ENCODE data around the gene ORAI1.
A peak's percentile ranks its signal among the peaks of the same experiment; 100 is the strongest.

The ORAI1 gene

DNA sequence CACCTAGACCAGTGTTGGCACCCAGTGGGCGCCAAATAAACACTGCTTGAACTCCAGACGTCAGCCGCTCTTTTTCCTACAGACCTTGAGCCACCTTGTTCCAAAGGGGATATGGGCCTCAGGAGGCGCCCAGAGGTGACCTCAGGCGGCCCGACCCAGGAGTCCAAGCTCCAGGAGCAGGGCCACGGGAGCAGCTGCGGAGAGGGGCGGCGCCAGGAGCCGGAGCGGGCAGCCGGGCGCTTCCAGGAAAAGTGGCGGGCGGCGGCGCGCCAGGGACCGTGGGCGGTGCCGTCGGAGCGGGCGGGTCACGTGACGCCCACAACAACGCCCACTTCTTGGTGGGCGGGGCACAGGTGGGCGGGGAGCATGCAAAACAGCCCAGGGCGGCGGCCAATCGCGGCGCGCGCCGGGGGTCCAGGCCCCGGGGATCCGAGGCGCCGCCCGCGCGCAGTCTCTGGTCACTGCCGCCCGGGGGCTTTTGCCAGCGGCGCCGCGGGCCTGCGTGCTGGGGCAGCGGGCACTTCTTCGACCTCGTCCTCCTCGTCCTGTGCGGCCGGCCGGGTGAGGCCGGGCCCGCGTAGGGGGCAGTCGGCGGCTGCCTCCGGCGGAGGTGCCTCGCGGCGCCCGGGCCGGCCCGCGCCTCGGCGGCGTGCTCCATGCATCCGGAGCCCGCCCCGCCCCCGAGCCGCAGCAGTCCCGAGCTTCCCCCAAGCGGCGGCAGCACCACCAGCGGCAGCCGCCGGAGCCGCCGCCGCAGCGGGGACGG, at the start of gene ORAI1:
TSS of gene ORAI1 (plus strand) at position 444 of the 766 bp plus-strand sequence.
- Histone ChIP-seq H3K27me3 (ENCODE audit: control insufficient read depth, insufficient read depth, low read length) (no peaks in the 10 kb centered on the region), H3K36me3 (ENCODE audit: control insufficient read depth, insufficient read depth, low read length) (no peaks in the 10 kb centered on the region), H3K9me3 (ENCODE audit: control insufficient read depth, low read length) (no peaks in the 10 kb centered on the region), H3K4me1 (ENCODE audit: control insufficient read depth, insufficient read depth, low read length) (peaks cover 27% of the 10 kb centered on the region), H3K9ac (ENCODE audit: low read length) (peak within 1 kb of the TSS; percentile 79), H3K4me3 (ENCODE audit: low read length) (peak within 1 kb of the TSS; percentile 60)

DNA sequence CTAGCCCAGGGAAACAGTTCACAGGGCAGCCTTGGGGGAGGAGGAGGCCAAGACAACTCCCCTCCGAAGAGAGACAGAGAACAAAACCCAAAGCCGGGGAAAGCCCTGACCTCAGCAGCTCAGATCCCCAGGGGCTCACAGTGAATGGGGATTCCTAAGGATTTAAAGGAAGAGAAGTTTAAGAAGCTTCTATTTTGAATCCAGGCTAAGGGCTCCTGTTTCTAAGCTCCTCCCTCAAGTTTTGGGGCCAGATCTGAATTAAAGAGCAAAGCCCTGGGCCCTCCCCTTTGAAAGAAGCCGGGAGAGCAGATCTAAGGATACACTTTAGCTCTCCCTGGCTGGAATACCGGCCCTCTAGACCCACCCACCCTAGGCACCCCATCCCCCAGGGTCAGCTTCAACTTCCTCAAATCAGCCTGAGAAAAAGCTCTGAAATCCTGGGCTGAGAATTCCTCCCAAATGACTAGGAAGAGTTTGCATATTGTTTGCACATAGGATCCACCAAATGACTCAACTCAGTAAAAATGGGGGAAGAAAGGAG, 49.4 kb upstream of the ORAI1 start:
- no peak overlapping the region for H3K9ac ChIP-seq (ENCODE audit: low read length)
- no peaks in the 10 kb centered on the region for H3K9me3 ChIP-seq (ENCODE audit: control insufficient read depth, low read length)

DNA sequence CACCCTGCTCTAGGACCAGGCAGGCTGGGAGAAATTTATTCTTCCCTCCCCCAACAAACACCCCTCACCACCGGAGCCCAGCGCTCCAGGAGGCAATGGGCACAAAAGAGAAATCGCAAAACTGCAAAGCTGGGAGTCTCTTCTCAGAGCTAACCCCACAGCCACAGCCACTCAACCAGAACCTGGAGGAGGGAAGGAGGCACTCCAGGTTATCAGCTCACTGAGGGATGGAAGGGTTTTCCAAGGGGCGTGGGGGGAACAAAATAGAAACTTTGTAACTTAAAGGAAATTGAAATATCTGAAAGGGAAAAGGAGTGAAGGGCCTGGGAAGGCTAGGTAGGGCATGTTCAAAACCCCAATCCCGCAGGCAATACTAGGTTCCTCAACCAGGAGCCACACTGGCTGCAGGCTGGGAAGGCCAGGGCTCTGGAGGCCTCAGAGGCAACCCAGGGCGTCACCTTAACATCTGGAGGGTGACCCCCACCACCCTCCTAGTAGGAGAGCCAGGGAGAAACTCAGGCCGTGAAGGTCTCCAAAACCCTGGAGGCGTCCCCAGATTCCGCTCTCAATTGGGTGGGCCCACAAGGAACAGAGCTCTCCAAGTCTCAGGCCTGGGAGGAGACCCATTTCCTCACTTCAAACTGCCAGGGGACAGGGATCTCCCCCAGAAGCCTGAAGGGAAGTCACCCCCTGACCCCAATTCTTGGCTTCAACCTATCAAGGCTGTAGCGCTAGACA, 48.7 kb upstream of the ORAI1 start:
- H3K4me3 ChIP-seq (ENCODE audit: low read length) = no peak overlapping the region
- H3K27me3 ChIP-seq (ENCODE audit: control insufficient read depth, insufficient read depth, low read length) = no peaks in the 10 kb centered on the region
- H3K4me1 ChIP-seq (ENCODE audit: control insufficient read depth, insufficient read depth, low read length) = peaks cover 32% of the 10 kb centered on the region
- no peaks in the 10 kb centered on the region for H3K9me3 ChIP-seq (ENCODE audit: control insufficient read depth, low read length)
- H3K36me3 ChIP-seq (ENCODE audit: control insufficient read depth, insufficient read depth, low read length) = no peaks in the 10 kb centered on the region
- H3K9ac ChIP-seq (ENCODE audit: low read length) = peak overlapping the region; percentile 73

More for the DNA sequence above, 49.4 kb upstream of the ORAI1 start:
- Histone ChIP-seq H3K4me1 (ENCODE audit: control insufficient read depth, insufficient read depth, low read length) (peaks cover 25% of the 10 kb centered on the region), H3K27me3 (ENCODE audit: control insufficient read depth, insufficient read depth, low read length) (no peaks in the 10 kb centered on the region), H3K4me3 (ENCODE audit: low read length) (no peak overlapping the region), H3K36me3 (ENCODE audit: control insufficient read depth, insufficient read depth, low read length) (no peaks in the 10 kb centered on the region)

DNA sequence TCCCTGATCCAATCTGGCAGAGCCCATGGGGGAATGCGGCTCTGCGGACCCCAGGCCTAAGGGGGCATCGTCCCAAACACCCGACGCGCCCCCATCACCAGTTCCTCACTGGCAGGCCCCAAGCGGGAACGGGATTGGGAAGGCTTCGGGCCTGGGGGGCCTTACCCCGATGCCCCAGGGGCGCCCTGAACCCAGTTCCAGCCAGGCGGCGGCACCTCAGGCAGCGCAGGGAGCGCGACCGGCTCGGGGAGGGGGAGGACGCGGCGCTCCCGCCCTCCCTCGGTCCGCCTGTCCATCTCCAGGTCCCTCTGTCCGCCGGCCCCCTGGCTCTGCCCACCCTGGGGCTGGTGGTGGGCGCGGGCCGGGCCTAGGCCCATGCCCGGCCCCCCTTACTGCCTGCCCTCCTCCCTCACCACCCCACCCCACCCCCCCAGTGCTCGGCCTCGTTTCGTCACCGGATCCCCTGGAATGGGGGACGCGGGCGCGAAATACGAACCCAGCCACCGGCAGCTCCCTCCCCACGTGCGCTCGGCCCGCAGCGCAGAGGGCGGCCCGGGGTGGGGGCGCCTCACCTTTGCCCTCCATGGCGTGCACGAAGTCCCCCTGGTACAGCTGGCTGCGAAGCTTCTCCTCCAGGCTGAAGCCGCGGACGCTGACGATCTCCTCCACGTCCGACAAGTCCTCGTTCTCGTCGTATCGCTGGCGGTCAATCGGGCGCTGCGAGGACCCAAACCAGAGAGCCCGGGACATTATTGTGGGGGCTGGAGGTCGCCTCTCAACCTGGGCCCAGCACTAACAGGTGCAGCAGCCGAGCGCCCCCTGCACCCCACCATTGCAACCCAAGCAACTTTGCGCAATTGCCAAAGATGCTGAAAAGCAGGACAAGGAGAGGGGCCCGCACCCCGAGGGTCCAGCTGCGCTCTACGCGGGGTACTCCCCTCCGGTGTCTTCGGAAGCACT, 47.8 kb upstream of the ORAI1 start:
- Histone ChIP-seq H3K9me3 (ENCODE audit: control insufficient read depth, low read length) (no peaks in the 10 kb centered on the region), H3K36me3 (ENCODE audit: control insufficient read depth, insufficient read depth, low read length) (no peaks in the 10 kb centered on the region), H3K9ac (ENCODE audit: low read length) (peak overlapping the region; percentile 73), H3K4me1 (ENCODE audit: control insufficient read depth, insufficient read depth, low read length) (peaks cover 35% of the 10 kb centered on the region), H3K4me3 (ENCODE audit: low read length) (peak overlapping the region; percentile 56), H3K27me3 (ENCODE audit: control insufficient read depth, insufficient read depth, low read length) (no peaks in the 10 kb centered on the region)

GRCh38 chr12:121579190-121579791, 47.0 kb upstream of the ORAI1 start:
- Histone ChIP-seq H3K9me3 (ENCODE audit: control insufficient read depth, low read length) (no peaks in the 10 kb centered on the region), H3K36me3 (ENCODE audit: control insufficient read depth, insufficient read depth, low read length) (no peaks in the 10 kb centered on the region), H3K9ac (ENCODE audit: low read length) (peak overlapping the region; percentile 73), H3K27me3 (ENCODE audit: control insufficient read depth, insufficient read depth, low read length) (no peaks in the 10 kb centered on the region), H3K4me1 (ENCODE audit: control insufficient read depth, insufficient read depth, low read length) (peaks cover 35% of the 10 kb centered on the region), H3K4me3 (ENCODE audit: low read length) (peak overlapping the region; percentile 56)

GRCh38 chr12:121579981-121580868, 46.1 kb upstream of the ORAI1 start:
- no peaks in the 10 kb centered on the region for H3K27me3 ChIP-seq (ENCODE audit: control insufficient read depth, insufficient read depth, low read length)
- H3K9me3 ChIP-seq (ENCODE audit: control insufficient read depth, low read length) = no peaks in the 10 kb centered on the region
- H3K4me1 ChIP-seq (ENCODE audit: control insufficient read depth, insufficient read depth, low read length) = peaks cover 35% of the 10 kb centered on the region
- H3K4me3 ChIP-seq (ENCODE audit: low read length) = peak overlapping the region; percentile 32
- H3K9ac ChIP-seq (ENCODE audit: low read length) = peak overlapping the region; percentile 73
- H3K36me3 ChIP-seq (ENCODE audit: control insufficient read depth, insufficient read depth, low read length) = no peaks in the 10 kb centered on the region

DNA sequence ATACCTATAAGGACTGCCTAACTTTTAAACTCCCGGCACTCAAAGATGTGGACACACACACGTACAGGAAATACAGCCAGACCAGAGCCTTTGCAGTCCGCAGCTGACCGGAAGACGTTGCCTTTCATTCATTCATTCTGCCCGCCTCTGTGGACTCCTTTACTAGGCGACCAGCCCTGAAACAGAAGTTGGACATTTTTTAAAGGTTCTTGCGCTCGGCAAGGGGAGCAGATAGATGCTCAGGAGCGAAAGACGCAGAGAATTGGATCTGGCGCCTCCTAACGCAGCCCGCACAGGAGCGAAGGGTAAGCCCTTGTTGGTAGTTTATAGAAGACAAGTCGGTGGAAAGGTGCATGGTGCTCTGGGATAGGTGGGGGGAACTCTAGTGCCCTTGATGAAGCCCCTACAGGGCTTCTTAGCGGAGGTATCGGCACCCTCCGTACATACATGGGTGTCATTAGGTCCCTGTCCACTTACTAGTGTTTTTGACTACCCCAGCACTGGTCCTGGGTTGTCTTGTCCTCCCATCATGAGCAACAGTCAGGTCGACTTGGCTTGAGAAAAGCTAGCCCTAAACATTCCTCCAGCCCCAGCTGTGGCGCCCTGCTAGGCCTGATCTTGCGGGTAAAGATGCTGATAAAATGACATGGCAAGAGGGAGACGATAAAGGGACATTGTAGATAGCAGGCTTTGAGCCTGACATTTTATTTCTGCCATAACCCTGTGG, 45.2 kb upstream of the ORAI1 start, which contains the start of gene KDM2B:
TSS of gene KDM2B (minus strand) at position 65 of the 727 bp plus-strand sequence. CDS start 112 bp downstream, outside the sequence.
- Histone ChIP-seq H3K27me3 (ENCODE audit: control insufficient read depth, insufficient read depth, low read length) (no peaks in the 10 kb centered on the region), H3K4me1 (ENCODE audit: control insufficient read depth, insufficient read depth, low read length) (peaks cover 35% of the 10 kb centered on the region), H3K4me3 (ENCODE audit: low read length) (peak within 1 kb of the TSS; percentile 32), H3K36me3 (ENCODE audit: control insufficient read depth, insufficient read depth, low read length) (no peaks in the 10 kb centered on the region), H3K9me3 (ENCODE audit: control insufficient read depth, low read length) (no peaks in the 10 kb centered on the region), H3K9ac (ENCODE audit: low read length) (peak within 1 kb of the TSS; percentile 73)

- no peaks in the 10 kb centered on the region for H3K9me3 ChIP-seq (ENCODE audit: control insufficient read depth, low read length)
- H3K4me3 ChIP-seq (ENCODE audit: low read length) = peak overlapping the region; percentile 32
These were observed 44.5 kb upstream of the ORAI1 start for GRCh38 chr12:121581686-121582429.

DNA sequence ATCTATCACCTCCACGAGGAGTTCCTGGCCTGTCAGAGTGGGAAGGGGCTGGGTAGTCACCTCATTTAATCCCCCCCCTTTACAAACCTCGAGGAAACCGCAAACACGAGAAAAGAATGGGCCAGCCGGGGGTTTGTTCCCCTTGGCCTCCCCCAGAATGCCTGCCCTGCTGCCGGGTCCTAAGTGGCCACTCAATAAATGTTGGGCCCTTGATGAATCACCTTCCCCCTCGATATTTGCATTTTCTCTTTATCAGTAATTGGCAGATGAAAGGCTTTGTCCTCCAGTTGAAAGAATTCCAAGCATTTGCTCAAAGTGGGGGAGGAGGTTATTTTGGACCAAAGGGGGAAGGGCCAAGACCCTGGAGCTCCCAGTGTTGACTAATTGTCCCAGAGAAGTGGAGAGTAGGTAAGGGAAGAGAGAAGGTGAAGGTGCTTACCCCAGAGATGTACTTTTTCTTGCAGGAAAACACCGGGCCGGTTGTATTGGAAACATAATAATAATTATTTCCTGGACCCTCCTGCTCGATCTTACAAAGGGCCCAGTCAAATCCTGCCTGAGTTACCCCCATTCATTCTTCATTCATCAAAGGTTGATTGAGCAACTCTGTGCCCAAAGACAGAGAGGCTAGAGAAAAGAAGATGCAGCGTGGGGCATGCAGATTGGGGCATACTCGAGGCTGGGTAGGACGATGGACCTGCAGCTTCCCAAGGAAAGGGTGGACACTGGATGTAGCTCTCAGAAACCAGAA, 43.6 kb upstream of the ORAI1 start:
- peaks cover 28% of the 10 kb centered on the region for H3K4me1 ChIP-seq (ENCODE audit: control insufficient read depth, insufficient read depth, low read length)
- H3K36me3 ChIP-seq (ENCODE audit: control insufficient read depth, insufficient read depth, low read length) = no peaks in the 10 kb centered on the region
- no peaks in the 10 kb centered on the region for H3K27me3 ChIP-seq (ENCODE audit: control insufficient read depth, insufficient read depth, low read length)
- no peaks in the 10 kb centered on the region for H3K9me3 ChIP-seq (ENCODE audit: control insufficient read depth, low read length)
- no peak overlapping the region for H3K4me3 ChIP-seq (ENCODE audit: low read length)
- H3K9ac ChIP-seq (ENCODE audit: low read length) = no peak overlapping the region

More at GRCh38 chr12:121581686-121582429, 44.5 kb upstream of the ORAI1 start:
- Histone ChIP-seq H3K27me3 (ENCODE audit: control insufficient read depth, insufficient read depth, low read length) (no peaks in the 10 kb centered on the region), H3K36me3 (ENCODE audit: control insufficient read depth, insufficient read depth, low read length) (no peaks in the 10 kb centered on the region), H3K4me1 (ENCODE audit: control insufficient read depth, insufficient read depth, low read length) (peaks cover 30% of the 10 kb centered on the region), H3K9ac (ENCODE audit: low read length) (peak overlapping the region; percentile 51)
